Effector CD4-positive, alpha-beta T cell (primary cell): ENCODE measurements around the gene SLC43A1.
"Not testable (repeated sequence)": the region's sequence is repeated elsewhere in the genome, so short reads cannot be mapped to it uniquely, and the experiment has no call there.

Experiments
- DNase-seq: peaks from one replicate; pipeline ENCODE4 v3.0.0-alpha.2; 2020
- total RNA-seq: gene quantifications from one replicate; lab custom pipeline; 2026; lab: John Stamatoyannopoulos, UW

SLC43A1 gene
- total RNA-seq, result 14.3 reads per million, percentile 39 among the genes with 10 or more reads in this experiment

GRCh38 chr11:57515332-57516060 lies at the start of gene SLC43A1:
SLC43A1 (minus strand) TSS chr11:57515702; CDS start chr11:57514111, 1,591 bp downstream.
- DNase-seq, result no peak

GRCh38 chr11:57562596-57562995 lies 47.1 kb upstream of the SLC43A1 start:
- DNase-seq, result no peak

GRCh38 chr11:57560146-57560545 lies 44.6 kb upstream of the SLC43A1 start:
- no peak for DNase-seq

GRCh38 chr11:57556041-57556440 lies 40.5 kb upstream of the SLC43A1 start:
- DNase-seq, result no peak

GRCh38 chr11:57555393-57555792 lies 39.9 kb upstream of the SLC43A1 start:
- no peak for DNase-seq

- no peak for DNase-seq
Observed at GRCh38 chr11:57552479-57552878, 37.0 kb upstream of the SLC43A1 start.

GRCh38 chr11:57551941-57552340 lies 36.4 kb upstream of the SLC43A1 start:
- DNase-seq, result no peak

GRCh38 chr11:57549983-57550382 lies 34.5 kb upstream of the SLC43A1 start:
- no peak for DNase-seq

- no peak for DNase-seq
Observed at GRCh38 chr11:57547854-57548377, 32.4 kb upstream of the SLC43A1 start.

GRCh38 chr11:57546869-57547475 lies 31.5 kb upstream of the SLC43A1 start:
- no peak for DNase-seq

GRCh38 chr11:57546451-57546850 lies 30.9 kb upstream of the SLC43A1 start:
- DNase-seq, result no peak

GRCh38 chr11:57545883-57546282 lies 30.4 kb upstream of the SLC43A1 start:
- no peak for DNase-seq

- no peak for DNase-seq
Observed at GRCh38 chr11:57544566-57544965, 29.1 kb upstream of the SLC43A1 start.

GRCh38 chr11:57543593-57543992 lies 28.1 kb upstream of the SLC43A1 start:
- no peak for DNase-seq

- no peak for DNase-seq
Observed at GRCh38 chr11:57542582-57542981, 27.1 kb upstream of the SLC43A1 start.

GRCh38 chr11:57541169-57541568 lies 25.7 kb upstream of the SLC43A1 start:
- DNase-seq, result no peak

- DNase-seq, result no peak
Observed at GRCh38 chr11:57539342-57539741, 23.8 kb upstream of the SLC43A1 start.

- no peak for DNase-seq
Observed at GRCh38 chr11:57536947-57537619, 21.6 kb upstream of the SLC43A1 start, which contains the start of gene SMTNL1. SMTNL1 (plus strand) TSS chr11:57537595; CDS start chr11:57542643, 5,048 bp downstream.

GRCh38 chr11:57534449-57534848 lies 18.9 kb upstream of the SLC43A1 start:
- not testable (repeated sequence) for DNase-seq

GRCh38 chr11:57530596-57531507 lies 15.3 kb upstream of the SLC43A1 start, which contains the start of gene TIMM10:
TIMM10 (minus strand) TSS chr11:57530754; CDS start chr11:57530189, 565 bp downstream.
- DNase-seq, result peak; percentile 90

- DNase-seq, result peak; percentile 3
Observed at GRCh38 chr11:57530215-57530595, 14.7 kb upstream of the SLC43A1 start.

- no peak for DNase-seq
Observed at GRCh38 chr11:57529012-57529411, 13.5 kb upstream of the SLC43A1 start.
